Hindlimb muscle (tissue), 1 donor: ENCODE results near the gene HS3ST3A1. TPM values are rescaled to one million over a fixed set of nuclear protein-coding genes. Genes with fewer than 3 reads are reported as not detected.
A peak's percentile ranks its signal among the peaks of the same experiment; 100 is the strongest.
"Not testable (repeated sequence)": the region's sequence is repeated elsewhere in the genome, so short reads cannot be mapped to it uniquely, and the experiment has no call there.

Experiments used
- DNase-seq: peaks from one replicate; pipeline ENCODE4 v3.0.0-alpha.2; 2013
- polyA plus RNA-seq: library from polyadenylated mRNA; unstranded; fragments of 120-200 nt; gene quantifications from one replicate; pipeline ENCODE4 v1.2.1, GENCODE V29; 2013; ENCODE audit not compliant: insufficient read length

HS3ST3A1 gene
- polyA plus RNA-seq, 1 donor = 0.83 TPM

GRCh38 chr17:13537871-13538643, 63.7 kb downstream of the HS3ST3A1 start:
- no peak for DNase-seq

GRCh38 chr17:13537167-13537731, 64.5 kb downstream of the HS3ST3A1 start:
- DNase-seq = no peak

DNA sequence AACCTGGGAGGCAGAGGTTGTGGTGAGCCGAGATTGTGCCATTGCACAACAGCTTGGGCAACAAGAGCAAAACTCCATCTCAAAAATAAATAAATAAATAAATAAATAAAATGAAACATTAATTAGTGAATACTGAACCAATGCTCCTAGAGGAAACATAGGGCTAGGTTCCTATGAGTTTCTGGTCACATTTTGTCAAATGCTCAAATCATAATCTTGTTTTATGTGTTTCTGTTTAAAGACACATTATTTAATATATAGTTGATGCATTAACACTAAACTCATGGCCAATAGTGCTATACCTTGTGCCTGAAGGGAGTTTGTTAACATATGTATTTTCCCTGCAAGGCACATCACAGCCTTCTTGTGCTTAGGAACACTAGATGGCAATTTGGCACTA, 66.8 kb downstream of the HS3ST3A1 start:
- DNase-seq = no peak

GRCh38 chr17:13531721-13532120, 70.0 kb downstream of the HS3ST3A1 start:
- DNase-seq = no peak

DNA sequence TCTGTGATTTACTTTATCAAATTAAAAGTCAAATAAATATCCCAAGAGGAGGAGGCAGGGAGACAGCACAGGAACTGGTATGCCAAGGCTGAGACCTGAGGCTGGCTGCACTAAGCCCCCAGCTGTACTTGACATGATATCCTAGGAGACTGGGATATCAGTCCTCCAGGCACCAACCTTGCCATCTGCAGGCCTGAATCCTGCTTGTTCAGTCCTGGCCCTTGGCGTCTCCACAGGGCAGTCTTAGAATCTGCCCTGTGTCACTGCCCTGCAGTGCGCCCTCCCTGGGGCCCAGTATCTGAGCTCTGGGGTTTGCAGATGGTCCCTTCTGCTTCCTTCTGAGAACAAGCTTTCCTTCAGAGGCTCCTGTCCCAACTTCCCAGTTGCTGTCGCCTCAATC, 75.9 kb downstream of the HS3ST3A1 start:
- DNase-seq = no peak

DNA sequence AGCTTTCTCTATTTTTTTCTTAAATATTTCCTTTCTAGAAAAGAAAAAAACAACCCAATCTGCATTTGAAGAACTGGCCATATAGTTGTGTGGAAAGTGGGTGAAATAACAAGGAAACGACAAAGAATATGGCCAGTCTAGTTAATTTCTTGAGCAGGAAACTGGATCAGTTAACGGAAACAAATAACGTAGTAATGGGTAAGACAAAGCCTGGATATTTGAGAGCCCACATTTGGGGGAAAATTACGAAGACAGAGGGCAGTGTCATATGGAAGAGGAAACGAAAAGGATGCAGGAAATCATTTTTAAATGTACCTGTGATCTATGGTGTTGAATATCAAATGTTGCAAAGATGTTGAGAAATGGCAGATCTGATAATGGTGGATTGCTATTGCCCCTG, 78.6 kb downstream of the HS3ST3A1 start:
- no peak for DNase-seq

- DNase-seq = no peak
Observed at GRCh38 chr17:13522749-13523148, 79.0 kb downstream of the HS3ST3A1 start.

DNA sequence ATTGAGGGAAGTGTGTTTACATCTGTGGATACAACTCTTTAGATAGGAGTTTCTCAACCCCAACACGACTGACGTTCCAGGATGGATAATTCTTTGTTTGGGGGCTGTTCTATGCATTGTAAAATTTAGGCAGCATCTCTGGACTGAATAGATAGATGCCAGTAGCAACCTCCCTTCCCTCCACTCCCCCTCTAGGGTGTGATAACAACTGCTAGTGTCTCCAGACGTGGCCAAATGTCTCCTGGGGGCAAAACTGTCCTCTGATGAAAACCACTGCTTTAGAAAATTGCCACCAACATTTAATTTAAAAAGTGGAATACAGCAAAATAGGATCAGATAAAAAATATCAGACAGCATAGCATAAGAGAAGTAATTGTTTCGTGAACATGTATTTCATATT, 79.9 kb downstream of the HS3ST3A1 start:
- no peak for DNase-seq

GRCh38 chr17:13520899-13521572, 80.7 kb downstream of the HS3ST3A1 start:
- DNase-seq = no peak

DNA sequence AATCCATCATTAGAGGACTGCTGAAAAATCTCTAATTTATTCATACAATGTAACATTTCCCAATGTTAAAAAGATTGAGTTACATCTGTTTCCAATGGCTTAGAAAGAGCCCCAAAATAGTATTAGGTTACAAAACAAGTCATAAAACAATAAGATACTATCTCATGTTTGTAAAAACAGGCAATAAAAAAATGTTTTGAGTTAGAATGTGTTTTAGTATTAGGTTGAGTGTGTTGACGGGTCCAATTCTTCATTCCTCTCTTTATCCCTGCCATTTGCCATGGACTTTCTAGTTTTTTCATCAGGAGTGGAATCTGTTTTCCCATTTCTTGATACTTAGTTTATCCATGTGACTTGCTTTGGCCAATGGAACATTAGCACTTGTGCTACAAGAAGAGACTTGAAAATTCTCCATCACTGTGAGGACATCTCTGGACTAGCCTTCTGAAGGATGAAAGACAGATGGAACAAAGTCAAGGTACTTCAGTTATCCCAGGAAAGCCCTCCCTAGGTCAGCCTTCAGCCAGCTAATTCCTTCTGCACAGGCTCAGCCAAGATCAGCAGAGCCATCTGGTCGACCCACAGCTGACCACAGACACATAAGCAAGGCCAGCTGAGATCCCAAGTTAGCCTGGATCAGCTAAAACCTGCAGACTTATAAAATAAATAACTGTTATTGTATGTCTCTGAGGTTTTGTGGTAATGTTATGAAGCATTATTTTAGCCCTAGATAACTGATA, 83.3 kb downstream of the HS3ST3A1 start:
- DNase-seq = no peak

- DNase-seq = peak; percentile 30
Observed at GRCh38 chr17:13513039-13513405, 88.7 kb downstream of the HS3ST3A1 start.

DNA sequence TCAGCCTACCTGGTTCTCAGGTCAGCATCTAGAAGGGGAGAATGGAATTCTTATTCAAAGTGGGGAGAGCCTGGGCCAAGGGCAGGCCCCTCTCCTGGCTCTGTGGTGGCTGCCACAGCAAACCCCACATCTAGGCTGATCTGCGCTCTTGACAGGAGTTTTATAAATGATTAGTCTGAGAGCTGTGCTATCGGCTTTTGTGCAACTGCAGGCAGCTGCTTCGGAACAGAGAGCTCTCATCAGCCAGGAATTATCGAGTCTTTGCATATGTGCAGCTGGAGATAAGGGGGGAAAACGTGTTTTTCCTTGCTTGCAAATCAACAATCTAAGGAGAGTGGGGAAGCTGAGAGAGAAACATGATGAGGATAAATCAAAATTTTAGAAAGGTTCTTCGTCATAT, 91.7 kb downstream of the HS3ST3A1 start:
- no peak for DNase-seq

GRCh38 chr17:13509527-13509926, 92.2 kb downstream of the HS3ST3A1 start:
- DNase-seq = no peak

DNA sequence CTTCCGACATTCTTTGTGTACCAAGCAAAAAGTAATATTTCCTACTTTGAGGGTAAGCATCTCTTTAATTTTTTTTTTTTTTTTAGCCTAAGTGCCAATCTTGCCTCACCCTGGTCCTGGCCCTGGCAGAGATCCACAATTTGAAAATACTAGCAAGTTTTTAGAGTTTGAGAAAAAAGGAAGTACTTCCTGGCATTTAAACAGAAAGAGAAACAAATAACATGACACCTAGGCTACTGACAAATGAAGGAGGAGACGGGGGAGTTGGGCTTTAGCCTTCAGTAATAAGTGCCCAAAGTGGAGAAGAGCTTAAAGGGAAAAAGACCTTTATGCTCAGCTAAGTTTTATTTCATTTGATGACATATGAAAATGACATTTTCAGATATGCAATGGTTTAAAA, 92.8 kb downstream of the HS3ST3A1 start:
- no peak for DNase-seq

DNA sequence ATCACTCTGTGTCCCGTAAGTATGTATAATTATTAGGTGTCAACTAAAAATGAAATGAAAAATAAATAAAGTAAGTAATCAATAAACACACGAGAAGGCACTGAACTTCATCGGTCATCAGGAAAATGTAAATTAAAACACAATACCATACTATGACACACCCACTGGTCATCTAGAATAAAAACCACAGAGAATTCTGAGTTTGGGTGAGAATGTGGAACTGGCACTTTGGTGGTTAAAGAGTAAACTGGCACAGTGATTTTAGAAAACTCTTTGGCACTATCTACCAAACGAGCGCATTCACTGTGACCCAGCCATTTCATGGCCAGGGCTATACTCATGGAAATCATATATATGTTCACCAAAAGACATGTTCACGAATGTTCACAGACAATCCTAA, 98.2 kb downstream of the HS3ST3A1 start:
- DNase-seq = no peak

DNA sequence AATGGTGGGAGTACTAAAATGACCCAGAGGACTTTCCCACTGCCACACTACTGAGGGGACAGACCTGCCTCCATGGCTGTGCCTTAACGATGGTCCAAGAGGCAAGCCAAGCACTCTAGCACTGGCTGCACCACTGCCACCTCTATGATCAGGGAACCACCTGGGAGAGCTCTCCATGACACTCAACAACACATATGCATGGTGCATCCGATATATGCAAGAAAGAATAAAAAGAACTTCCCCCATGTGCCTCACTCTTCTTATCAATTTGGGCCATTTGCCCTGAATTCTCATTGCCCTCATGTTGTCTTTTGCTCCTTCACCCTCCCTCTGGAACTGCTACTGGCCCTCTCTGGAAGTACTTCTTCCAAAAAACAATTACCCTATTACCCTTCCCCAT, 99.5 kb downstream of the HS3ST3A1 start:
- DNase-seq = no peak

DNA sequence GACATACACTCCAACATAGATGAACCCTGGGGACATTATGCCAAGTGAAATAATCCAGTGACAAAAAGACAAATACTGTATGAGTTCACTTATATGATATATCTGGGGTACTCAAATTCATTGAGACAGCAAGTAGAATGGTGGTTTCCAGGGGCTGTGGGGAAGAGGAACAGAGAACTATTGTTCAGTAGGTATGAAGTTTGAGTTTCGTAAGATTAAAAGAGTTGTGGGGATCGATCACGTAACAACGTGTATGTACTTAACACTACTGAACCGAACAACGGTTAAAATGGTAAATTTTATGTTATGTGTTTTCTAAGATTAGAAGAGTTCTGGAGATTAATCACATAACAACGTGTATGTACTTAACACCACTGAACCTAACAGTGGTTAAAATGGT, 100.8 kb downstream of the HS3ST3A1 start:
- DNase-seq = no peak

DNA sequence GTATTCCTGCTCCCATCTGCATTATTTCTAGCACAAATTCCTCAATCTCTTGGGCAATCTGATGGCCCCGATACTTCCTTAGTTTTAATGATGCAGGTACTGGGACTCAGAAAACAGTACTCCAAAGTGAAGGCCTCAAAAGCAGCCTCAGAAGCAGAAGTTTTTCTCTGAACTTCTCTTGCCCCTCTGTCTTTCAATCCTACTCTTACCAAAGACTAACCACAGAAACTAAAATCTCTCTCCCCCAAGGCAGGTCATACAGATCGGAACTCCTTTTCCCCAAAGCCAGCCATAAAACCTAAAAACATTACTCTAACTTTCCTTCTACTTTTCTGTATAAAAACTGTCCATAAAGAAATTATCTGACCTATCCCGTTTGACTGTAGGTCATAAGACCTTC, 103.5 kb downstream of the HS3ST3A1 start:
- DNase-seq = no peak

DNA sequence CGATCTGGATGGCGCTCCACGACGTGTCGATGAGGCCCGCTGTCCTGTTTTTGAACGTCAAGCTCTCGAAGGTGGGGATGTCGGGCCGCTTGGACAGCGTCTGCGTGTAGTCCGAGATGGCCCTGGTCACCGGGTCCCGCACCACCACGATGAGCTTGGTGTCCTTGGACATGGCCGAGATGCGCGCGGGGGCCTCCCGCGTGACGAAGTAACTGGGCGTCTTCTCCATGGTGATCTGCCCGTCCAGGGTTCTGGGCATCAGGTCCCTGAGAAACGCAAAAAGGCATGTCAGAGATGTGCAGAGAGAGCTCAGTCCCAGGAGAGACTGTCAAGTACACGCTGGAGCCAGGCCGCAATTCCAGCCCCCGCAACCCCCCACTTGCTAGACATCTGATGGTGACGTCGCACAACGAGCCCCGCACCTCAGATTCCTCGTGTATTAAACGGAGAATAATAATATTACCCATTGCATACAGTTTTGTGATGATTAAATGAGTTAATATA, 105.1 kb downstream of the HS3ST3A1 start:
- DNase-seq = not testable (repeated sequence)

DNA sequence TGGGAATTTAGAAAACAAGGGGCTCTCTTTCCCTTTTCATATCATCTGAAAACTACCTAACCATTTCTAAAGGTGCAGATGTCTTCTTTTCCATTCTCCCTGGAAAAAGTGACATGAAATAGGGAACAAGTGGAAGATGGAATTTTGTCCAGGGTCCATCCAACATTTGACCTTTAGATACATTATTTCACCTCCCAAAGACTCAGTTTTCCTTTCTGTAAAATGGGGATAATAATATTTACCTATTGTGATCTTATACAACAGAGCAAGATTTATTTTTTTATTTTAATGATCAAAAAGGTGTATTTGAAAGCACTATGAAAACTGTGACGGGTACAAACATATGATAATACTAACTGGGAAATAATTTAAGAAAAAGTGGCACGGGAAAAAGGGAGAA, 106.3 kb downstream of the HS3ST3A1 start:
- no peak for DNase-seq

DNA sequence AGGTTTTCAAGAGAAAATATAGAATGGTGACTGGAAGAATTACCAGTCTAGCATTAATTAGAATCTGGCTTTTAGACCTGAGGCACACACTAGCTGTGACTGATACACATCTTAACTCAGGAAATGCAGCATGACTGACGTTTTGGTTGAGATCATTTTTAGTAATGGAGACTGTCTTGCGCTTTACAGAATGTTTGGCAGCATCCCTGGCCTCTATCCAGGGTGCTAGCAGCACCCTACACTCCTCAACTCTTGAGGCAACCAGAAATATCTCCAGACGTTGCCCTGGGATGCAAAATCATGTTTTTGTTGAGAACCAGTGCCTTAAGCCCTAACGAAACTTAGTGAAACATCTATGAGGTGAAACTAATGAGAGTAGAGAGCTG, 109.0 kb downstream of the HS3ST3A1 start:
- no peak for DNase-seq

GRCh38 chr17:13491916-13492736, 109.6 kb downstream of the HS3ST3A1 start:
- DNase-seq = no peak
